ENCODE measurements around the gene PRRT1.
A peak's percentile ranks its signal among the peaks of the same experiment; 100 is the strongest.

- TF ChIP-seq POLR2A (IDR thresholded peaks at IDR 0.05) (peak in 1 of 3 donors; percentile 52), CTCF (IDR thresholded peaks at IDR 0.05 in 8 of 11, conservative IDR thresholded peaks at IDR 0.05 in 3 of 11) (no peak)
Measured at GRCh38 chr6:32177183-32177787, 25.5 kb upstream of the PRRT1 start.

Data from spleen (tissue), 7 donors.